ENCODE measurements around the gene TMEM170B. TPM values are rescaled to one million over a fixed set of nuclear protein-coding genes. Genes with fewer than 3 reads are reported as not detected.

TMEM170B gene
- total and polyA plus RNA-seq, 9 of the 15 experiments (the other 6 are each of a cell fraction or from before 2014, with no cell fraction given): 0.03 to 0.11 (median 0.07) TPM

DNA sequence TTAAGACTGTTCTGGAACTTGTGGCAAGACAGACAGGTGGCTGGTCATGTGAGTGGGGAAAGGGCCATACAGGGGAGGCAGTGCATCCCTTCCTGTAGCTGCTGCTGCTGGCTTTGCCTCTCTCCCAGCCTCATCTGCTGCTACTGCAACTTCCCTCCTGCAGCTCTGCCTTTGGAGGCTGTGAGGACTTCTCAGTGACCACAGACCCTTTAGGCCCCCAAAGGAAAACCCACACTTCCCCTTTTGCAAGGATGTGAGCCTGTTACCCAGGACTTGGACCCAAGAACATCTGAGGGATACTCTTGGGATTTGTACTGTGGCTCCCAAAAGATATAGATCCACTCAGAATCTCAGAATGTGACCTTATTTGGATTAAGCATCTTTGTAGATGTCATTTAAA, 91.0 kb downstream of the TMEM170B start:
- TF ChIP-seq FOXJ3 (CRISPR knock-in tag; IDR thresholded peaks at IDR 0.05) (no peak), SPI1 (IDR thresholded peaks at IDR 0.05; ENCODE audit: borderline replicate concordance, low read depth, low read length) (0 out of 2 replicates have a peak, but pooled peaks have one; percentile 33)
- ChIA-PET POLR2A (no interaction called here), CTCF (ENCODE audit: low intra/inter-chr PET ratio) (no interaction called here)
- H3K36me3 ChIP-seq (ENCODE audit: control insufficient read depth, insufficient read depth, low read length): no peaks in the 10 kb centered on the region
- no peaks in the 10 kb centered on the region for H3K9me3 ChIP-seq (replicated peaks; ENCODE audit: control insufficient read depth, insufficient read depth, low read depth, low read length)
- no peak overlapping the region for H2AFZ ChIP-seq (ENCODE audit: low read depth, low read length)
- no peaks in the 10 kb centered on the region for H4K20me1 ChIP-seq (replicated peaks; ENCODE audit: control insufficient read depth, insufficient read depth, low read length)
- ATAC-seq (no peak), DNase-seq (ENCODE audit: extremely low read depth in 1 of 4, low spot score in 3 of 4) (no peak), FAIRE-seq (no peak)
- no peak overlapping the region for H3K27ac ChIP-seq (ENCODE audit: extremely low read depth, low read depth, low read length)
- H3K4me1 ChIP-seq (replicated peaks in 1 of 2; ENCODE audit: control insufficient read depth in 2 of 2, insufficient read depth in 2 of 2, low read length in 2 of 2): no peaks in the 10 kb centered on the region
- intact Hi-C loops (cut with micrococcal nuclease): no loop called here
- no peak overlapping the region for H3K4me3 ChIP-seq
- no TSS peak for BruUV-seq (replicated peaks)
- in situ Hi-C loops (cut with MboI): no loop called here
- no peak overlapping the region for H3K4me2 ChIP-seq (ENCODE audit: insufficient read depth, low read length)
- H3K27me3 ChIP-seq (ENCODE audit: control insufficient read depth in 2 of 2, insufficient read depth in 2 of 2, low read length in 2 of 2): peaks cover 23 to 44% of the 10 kb centered on the region in 2 experiments
- H3K79me2 ChIP-seq (ENCODE audit: control insufficient read depth, insufficient read depth, low read length): no peaks in the 10 kb centered on the region
- H3K9me1 ChIP-seq (ENCODE audit: control insufficient read depth, insufficient read depth, low read length): no peaks in the 10 kb centered on the region
- no peak overlapping the region for H3K9ac ChIP-seq (ENCODE audit: insufficient read depth in 1 of 2, low read depth in 2 of 2, low read length in 2 of 2)

DNA sequence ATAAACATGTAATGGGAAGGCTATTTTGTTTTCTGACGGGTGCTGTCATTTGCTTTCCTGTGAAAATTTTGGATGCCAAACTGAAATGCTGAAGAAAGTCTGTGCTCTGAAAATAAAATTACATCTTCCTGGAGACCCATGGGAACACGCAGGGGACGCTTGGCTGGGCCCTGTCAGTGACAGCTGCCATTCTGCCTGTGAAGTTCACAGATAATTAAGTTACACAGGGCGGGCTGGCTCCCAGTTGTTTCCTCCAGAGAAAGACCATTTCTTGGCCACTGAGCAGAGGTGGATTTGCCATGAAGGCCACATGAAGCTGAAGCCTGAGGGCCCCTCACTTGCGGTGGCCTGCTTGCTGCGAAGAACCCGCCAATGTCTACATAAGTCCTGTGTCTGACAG, 93.5 kb downstream of the TMEM170B start:
- POLR2A ChIA-PET: no interaction called here
- Histone ChIP-seq H2AFZ (ENCODE audit: low read depth, low read length) (no peak overlapping the region), H3K4me1 (replicated peaks in 1 of 2; ENCODE audit: control insufficient read depth in 2 of 2, insufficient read depth in 2 of 2, low read length in 2 of 2) (no peaks in the 10 kb centered on the region), H3K9ac (ENCODE audit: insufficient read depth in 1 of 2, low read depth in 2 of 2, low read length in 2 of 2) (no peak overlapping the region; a peak in 1 of 4 replicates), H3K36me3 (ENCODE audit: control insufficient read depth, insufficient read depth, low read length) (no peaks in the 10 kb centered on the region), H3K4me3 (no peak overlapping the region), H4K20me1 (replicated peaks; ENCODE audit: control insufficient read depth, insufficient read depth, low read length) (no peaks in the 10 kb centered on the region), H3K27me3 (ENCODE audit: control insufficient read depth in 2 of 2, insufficient read depth in 2 of 2, low read length in 2 of 2) (peaks cover 20 to 51% of the 10 kb centered on the region in 2 experiments), H3K9me1 (ENCODE audit: control insufficient read depth, insufficient read depth, low read length) (no peaks in the 10 kb centered on the region), H3K79me2 (ENCODE audit: control insufficient read depth, insufficient read depth, low read length) (no peaks in the 10 kb centered on the region), H3K27ac (ENCODE audit: extremely low read depth, low read depth, low read length) (no peak overlapping the region), H3K9me3 (replicated peaks; ENCODE audit: control insufficient read depth, insufficient read depth, low read depth, low read length) (no peaks in the 10 kb centered on the region), H3K4me2 (ENCODE audit: insufficient read depth, low read length) (no peak overlapping the region)
- TF ChIP-seq L3MBTL2 (IDR thresholded peaks at IDR 0.05) (no peak), SLC30A9 (CRISPR knock-in tag; IDR thresholded peaks at IDR 0.05) (no peak), OTX1 (CRISPR knock-in tag; IDR thresholded peaks at IDR 0.05) (no peak), ILF3 (IDR thresholded peaks at IDR 0.05; ENCODE audit: borderline replicate concordance) (no peak), NFXL1 (CRISPR knock-in tag; IDR thresholded peaks at IDR 0.05) (no peak), MYBL2 (IDR thresholded peaks at IDR 0.05; ENCODE audit: low read depth) (no peak), MYBL2 (CRISPR knock-in tag; IDR thresholded peaks at IDR 0.05; ENCODE audit: borderline replicate concordance) (no peak), GABPB2 (CRISPR knock-in tag; conservative IDR thresholded peaks at IDR 0.05) (no peak), FOXJ3 (CRISPR knock-in tag; IDR thresholded peaks at IDR 0.05) (no peak), CEBPB (tag; IDR thresholded peaks at IDR 0.05) (no peak)
- TF ChIP-seq, protein P1, sequence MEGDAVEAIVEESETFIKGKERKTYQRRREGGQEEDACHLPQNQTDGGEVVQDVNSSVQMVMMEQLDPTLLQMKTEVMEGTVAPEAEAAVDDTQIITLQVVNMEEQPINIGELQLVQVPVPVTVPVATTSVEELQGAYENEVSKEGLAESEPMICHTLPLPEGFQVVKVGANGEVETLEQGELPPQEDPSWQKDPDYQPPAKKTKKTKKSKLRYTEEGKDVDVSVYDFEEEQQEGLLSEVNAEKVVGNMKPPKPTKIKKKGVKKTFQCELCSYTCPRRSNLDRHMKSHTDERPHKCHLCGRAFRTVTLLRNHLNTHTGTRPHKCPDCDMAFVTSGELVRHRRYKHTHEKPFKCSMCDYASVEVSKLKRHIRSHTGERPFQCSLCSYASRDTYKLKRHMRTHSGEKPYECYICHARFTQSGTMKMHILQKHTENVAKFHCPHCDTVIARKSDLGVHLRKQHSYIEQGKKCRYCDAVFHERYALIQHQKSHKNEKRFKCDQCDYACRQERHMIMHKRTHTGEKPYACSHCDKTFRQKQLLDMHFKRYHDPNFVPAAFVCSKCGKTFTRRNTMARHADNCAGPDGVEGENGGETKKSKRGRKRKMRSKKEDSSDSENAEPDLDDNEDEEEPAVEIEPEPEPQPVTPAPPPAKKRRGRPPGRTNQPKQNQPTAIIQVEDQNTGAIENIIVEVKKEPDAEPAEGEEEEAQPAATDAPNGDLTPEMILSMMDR (IDR thresholded peaks at IDR 0.05 in 2 of 3, conservative IDR thresholded peaks at IDR 0.05 in 1 of 3; ENCODE audit: insufficient read depth in 2 of 3, low read depth in 1 of 3, low read length in 3 of 3): no peak
- TF ChIP-seq, protein P2, sequence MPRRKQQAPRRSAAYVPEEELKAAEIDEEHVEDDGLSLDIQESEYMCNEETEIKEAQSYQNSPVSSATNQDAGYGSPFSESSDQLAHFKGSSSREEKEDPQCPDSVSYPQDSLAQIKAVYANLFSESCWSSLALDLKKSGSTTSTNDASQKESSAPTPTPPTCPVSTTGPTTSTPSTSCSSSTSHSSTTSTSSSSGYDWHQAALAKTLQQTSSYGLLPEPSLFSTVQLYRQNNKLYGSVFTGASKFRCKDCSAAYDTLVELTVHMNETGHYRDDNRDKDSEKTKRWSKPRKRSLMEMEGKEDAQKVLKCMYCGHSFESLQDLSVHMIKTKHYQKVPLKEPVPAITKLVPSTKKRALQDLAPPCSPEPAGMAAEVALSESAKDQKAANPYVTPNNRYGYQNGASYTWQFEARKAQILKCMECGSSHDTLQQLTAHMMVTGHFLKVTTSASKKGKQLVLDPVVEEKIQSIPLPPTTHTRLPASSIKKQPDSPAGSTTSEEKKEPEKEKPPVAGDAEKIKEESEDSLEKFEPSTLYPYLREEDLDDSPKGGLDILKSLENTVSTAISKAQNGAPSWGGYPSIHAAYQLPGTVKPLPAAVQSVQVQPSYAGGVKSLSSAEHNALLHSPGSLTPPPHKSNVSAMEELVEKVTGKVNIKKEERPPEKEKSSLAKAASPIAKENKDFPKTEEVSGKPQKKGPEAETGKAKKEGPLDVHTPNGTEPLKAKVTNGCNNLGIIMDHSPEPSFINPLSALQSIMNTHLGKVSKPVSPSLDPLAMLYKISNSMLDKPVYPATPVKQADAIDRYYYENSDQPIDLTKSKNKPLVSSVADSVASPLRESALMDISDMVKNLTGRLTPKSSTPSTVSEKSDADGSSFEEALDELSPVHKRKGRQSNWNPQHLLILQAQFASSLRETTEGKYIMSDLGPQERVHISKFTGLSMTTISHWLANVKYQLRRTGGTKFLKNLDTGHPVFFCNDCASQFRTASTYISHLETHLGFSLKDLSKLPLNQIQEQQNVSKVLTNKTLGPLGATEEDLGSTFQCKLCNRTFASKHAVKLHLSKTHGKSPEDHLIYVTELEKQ (CRISPR knock-in tag; IDR thresholded peaks at IDR 0.05): no peak
- in situ Hi-C loops (cut with MboI) (no loop called here), intact Hi-C loops (cut with micrococcal nuclease) (no loop called here)
- 0% methylated on average over 7 of the region's 7 CpGs for WGBS (ENCODE audit: insufficient coverage, low coverage, missing lambda C conversion rate)
- FAIRE-seq (no peak), ATAC-seq (no peak), DNase-seq (ENCODE audit: extremely low read depth in 1 of 4, low spot score in 3 of 4) (no peak)
- BruUV-seq (replicated peaks): no TSS peak
- CTCF ChIA-PET (ENCODE audit: low intra/inter-chr PET ratio): no interaction called here

Data from K562 (cell line).